AG04449 (cell line): ENCODE data around the gene MYOM3.

Source experiments
- CTCF ChIA-PET: fragments of 350-600 bp; formaldehyde crosslinking; extraction: SDS; loops from one replicate; lab custom pipeline; 2021; ENCODE audit warnings: antibody characterized with exemption; lab: Yijun Ruan, JAX
- POLR2A ChIA-PET: fragments of 400-600, 350-600 bp; formaldehyde crosslinking; extraction: SDS; loops from one replicate; lab custom pipeline; 2020; ENCODE audit warnings: antibody characterized with exemption, inconsistent platforms; lab: Yijun Ruan, JAX
- DNase-seq: peaks from one replicate; pipeline ENCODE4 v3.0.0-alpha.2; 2010; ENCODE audit warnings: low read depth, low spot score
- H3K4me3 ChIP-seq: 2 replicates; pipeline ENCODE4 v1.5.1; 2011; ENCODE audit warnings: low read depth, mild to moderate bottlenecking, control low read depth, low read length
- TF ChIP-seq, protein P1 (sequence below): IDR thresholded peaks from one replicate; pipeline ENCODE4 v1.5.1; 2011; ENCODE audit warnings: mild to moderate bottlenecking, moderate library complexity, low read length, control low read depth, inconsistent platforms; ENCODE audit not compliant: insufficient read depth; ENCODE audit errors: missing control alignments

The MYOM3 gene

DNA sequence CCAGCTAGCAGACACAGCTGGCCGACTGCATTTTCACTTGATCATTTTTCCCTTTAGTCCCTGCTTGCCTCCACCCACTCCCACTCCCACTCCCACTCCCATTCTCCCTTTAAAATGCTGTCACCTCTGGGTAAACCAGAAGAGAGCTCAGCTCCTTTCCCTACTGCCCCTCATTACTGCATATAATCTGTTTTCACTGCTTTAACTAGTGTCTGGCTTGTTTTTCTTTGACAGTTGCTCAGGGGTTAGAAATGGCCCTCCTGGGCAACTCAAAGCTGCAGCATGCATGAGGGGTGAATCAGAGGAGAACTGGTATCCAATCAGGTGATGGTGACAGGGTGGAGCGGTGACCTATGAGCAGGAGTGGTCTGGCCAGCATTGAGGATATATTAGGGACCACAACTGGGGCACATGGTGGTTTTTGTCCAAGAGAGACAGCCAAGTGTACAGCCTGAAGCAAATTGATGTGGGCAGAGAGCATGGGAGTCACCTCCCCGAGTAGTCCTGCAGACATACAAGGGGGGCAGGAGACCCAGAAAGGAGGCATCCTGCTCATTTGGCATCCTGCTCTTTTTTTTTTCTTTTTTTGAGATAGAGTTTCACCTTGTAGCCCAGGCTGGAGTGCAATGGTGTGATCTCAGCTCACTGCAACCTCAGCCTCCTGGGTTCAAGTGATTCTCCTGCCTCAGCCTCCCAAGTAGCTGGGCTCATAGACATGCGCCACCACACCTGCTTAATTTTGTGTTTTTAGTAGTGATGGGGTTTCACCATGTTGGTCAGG, 89.2 kb downstream of the MYOM3 start:
- no peak overlapping the region; the same call in 1 of the 2 replicates for H3K4me3 ChIP-seq
- DNase-seq = peak; percentile 65
- CTCF ChIA-PET = interaction anchor here (1.0 to 1.4 kb wide), 2 partner anchors 14 to 48 kb away, joined by 4 to 5 read pairs; no protein-coding TSS in a partner anchor
- POLR2A ChIA-PET = interaction anchor here (0.7 to 1.2 kb wide), 4 partner anchors 11 to 232 kb away, joined by 3 to 4 read pairs (median 3); partner anchors contain the start of gene LYPLA2
- TF ChIP-seq, protein P1, sequence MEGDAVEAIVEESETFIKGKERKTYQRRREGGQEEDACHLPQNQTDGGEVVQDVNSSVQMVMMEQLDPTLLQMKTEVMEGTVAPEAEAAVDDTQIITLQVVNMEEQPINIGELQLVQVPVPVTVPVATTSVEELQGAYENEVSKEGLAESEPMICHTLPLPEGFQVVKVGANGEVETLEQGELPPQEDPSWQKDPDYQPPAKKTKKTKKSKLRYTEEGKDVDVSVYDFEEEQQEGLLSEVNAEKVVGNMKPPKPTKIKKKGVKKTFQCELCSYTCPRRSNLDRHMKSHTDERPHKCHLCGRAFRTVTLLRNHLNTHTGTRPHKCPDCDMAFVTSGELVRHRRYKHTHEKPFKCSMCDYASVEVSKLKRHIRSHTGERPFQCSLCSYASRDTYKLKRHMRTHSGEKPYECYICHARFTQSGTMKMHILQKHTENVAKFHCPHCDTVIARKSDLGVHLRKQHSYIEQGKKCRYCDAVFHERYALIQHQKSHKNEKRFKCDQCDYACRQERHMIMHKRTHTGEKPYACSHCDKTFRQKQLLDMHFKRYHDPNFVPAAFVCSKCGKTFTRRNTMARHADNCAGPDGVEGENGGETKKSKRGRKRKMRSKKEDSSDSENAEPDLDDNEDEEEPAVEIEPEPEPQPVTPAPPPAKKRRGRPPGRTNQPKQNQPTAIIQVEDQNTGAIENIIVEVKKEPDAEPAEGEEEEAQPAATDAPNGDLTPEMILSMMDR = no peak

DNA sequence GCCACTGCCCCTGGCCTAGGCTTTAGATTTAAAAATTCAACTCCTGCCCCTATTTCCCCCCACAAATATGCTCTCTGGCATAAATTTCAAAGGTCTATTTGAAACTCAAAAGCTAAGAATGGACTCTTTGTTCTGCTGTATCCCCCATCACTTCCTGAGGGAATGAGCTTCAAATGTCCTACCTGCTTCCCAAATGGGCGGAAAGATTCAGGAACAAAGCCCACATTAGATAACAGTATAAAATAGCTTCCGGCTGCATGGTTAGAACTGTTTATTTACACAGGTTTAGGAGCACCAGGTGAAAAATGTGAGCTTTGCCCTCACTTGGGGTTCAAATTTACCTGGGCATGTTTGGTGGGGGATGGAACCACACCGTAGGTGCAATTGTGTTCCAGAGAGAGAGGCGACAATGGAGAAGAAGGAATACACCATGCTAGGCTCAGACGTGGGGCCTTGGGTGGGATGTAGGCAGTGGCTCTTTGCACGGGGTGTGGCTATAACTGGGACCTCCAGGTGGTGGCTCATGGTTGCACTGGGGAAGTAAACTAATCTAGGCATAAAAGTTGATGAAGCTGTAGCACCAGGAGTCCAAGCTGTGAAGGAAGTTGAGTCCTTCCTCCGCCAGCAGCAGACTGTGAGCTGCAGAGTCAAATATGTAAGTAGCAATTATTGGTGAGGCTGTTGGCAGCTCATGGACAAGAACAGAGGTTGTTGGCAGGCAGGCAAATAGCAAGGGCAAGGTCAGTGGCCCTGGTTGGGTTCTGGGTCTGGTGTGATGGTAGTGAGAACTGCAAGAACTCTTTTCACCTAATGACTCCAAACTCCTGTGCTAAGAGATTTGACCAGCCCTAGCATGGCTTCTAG, 90.3 kb downstream of the MYOM3 start:
- ChIA-PET CTCF (interaction anchor here (1.0 to 3.0 kb wide), 6 partner anchors 8 to 210 kb away, joined by 4 to 12 read pairs (median 4); partner anchors contain the start of gene SRSF10), POLR2A (interaction anchor here (1.1 to 1.2 kb wide), 2 partner anchors 24 to 231 kb away, joined by 3 to 4 read pairs; partner anchors contain the start of gene LYPLA2)
- TF ChIP-seq, protein P1 = no peak
- DNase-seq = no peak
- no peak overlapping the region for H3K4me3 ChIP-seq

DNA sequence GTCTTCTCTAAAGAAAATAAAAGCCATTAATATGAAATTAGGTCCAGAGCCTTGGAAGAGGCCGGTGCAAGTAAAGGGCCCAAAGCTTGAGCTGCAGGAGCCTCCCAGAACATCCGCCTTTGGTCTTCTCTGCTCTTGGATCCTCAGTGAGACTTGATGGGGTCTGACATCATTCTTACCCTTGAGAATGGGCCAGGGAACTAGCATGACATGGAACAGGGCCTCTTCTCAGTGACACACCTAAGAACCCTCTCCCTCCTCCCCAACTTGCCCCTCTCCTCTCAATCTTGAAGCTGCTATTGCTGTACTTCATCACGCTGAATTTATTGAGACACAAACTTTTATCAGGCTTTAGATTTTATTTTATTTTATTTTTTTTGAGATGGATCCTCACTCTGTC, 91.5 kb downstream of the MYOM3 start:
- no peak overlapping the region for H3K4me3 ChIP-seq
- POLR2A ChIA-PET = interaction anchor here (0.8 kb wide), 1 partner anchor 220 kb away, joined by 3 read pairs; the partner anchor contains the start of gene GALE
- TF ChIP-seq, protein P1 = no peak
- CTCF ChIA-PET = interaction anchor here (1.3 to 3.0 kb wide), 3 partner anchors 9 to 209 kb away, joined by 4 to 12 read pairs (median 6); partner anchors contain the start of gene SRSF10
- DNase-seq = no peak

DNA sequence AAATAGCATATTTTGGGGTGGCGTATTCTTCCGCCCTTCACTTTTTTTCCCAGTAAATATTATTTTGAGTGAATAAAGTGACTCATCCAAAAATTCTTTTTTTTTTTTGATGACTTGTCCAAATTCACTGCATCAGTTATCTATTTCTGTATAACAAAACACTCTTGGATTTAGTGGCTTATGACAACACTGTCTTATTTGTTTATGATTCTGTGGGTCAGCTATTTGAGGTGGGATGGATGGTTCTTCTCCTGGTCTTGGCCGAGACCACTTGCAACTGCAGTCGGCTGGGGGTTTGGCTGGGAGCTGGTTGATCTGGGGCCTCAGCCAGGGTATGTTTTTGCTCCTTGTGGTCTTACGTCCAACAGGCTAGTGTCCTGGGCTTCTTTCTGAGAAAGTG, 91.9 kb downstream of the MYOM3 start:
- ChIA-PET CTCF (interaction anchor here (1.2 to 3.0 kb wide), 2 partner anchors 27 to 40 kb away, joined by 3 to 12 read pairs; partner anchors contain the start of gene SRSF10), POLR2A (interaction anchor here (0.8 kb wide), 1 partner anchor 220 kb away, joined by 3 read pairs; the partner anchor contains the start of gene GALE)
- no peak overlapping the region for H3K4me3 ChIP-seq
- TF ChIP-seq, protein P1 = no peak
- no peak for DNase-seq

DNA sequence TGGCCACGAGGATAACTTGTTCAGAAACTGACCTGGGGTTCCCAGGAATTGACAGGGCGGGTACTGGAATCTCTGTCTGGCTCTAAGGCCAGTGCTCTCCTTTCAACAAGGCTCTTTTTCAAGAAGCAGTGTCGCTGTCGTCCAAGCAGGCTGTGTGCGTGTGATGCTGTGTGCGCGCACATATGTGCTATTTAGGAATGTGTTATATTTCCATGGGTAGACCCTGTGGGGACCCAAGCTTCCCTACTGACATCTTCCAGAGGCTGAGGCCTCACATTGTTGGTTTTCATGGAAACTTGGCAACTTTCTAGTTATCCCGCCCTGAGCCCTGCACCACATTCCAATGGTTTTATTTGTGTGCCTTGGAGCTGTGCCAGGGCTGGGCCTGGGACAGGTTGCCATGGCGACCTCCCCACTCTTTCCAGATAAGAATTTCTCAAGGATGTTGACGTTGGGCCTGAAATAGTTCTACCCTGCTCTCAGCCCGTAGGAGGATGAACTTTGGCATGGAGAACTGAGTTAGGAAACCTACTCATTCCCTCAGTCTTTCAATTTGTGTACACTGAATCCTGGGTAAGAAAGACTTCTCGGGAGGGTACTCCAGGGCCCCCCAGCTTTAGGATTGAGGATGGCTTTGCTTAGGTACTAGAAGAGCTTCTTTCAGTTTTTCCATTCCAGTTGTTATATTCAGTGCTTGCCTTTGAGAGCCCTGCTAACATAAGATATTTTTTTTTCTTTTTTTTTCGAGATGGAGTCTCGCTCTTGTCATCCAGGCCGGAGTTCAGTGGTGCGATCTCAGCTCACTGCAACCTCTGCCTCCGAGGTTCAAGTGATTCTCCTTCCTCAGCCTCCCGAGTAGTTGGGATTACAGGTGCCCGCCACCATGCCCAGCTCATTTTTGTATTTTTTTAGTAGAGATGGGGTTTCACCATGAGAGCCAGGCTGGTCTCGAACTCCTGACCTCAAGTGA, 93.0 kb downstream of the MYOM3 start:
- DNase-seq = peak; percentile 98
- ChIA-PET CTCF (interaction anchor here (0.9 to 3.0 kb wide), 6 partner anchors 8 to 58 kb away, joined by 3 to 12 read pairs (median 4); partner anchors contain the start of gene SRSF10), POLR2A (interaction anchor here (0.7 to 1.0 kb wide), 2 partner anchors 38 to 227 kb away, joined by 3 read pairs; partner anchors contain the start of gene SRSF10)
- TF ChIP-seq, protein P1 = no peak
- H3K4me3 ChIP-seq = no peak overlapping the region
